ENCODE measurements around the gene SRR.
"Not testable (repeated sequence)": the region's sequence is repeated elsewhere in the genome, so short reads cannot be mapped to it uniquely, and the experiment has no call there.

Gene SRR, protein sequence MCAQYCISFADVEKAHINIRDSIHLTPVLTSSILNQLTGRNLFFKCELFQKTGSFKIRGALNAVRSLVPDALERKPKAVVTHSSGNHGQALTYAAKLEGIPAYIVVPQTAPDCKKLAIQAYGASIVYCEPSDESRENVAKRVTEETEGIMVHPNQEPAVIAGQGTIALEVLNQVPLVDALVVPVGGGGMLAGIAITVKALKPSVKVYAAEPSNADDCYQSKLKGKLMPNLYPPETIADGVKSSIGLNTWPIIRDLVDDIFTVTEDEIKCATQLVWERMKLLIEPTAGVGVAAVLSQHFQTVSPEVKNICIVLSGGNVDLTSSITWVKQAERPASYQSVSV
- 1.9 to 3.2 (median 2.9) reads per million in 3 experiments for total RNA-seq

DNA sequence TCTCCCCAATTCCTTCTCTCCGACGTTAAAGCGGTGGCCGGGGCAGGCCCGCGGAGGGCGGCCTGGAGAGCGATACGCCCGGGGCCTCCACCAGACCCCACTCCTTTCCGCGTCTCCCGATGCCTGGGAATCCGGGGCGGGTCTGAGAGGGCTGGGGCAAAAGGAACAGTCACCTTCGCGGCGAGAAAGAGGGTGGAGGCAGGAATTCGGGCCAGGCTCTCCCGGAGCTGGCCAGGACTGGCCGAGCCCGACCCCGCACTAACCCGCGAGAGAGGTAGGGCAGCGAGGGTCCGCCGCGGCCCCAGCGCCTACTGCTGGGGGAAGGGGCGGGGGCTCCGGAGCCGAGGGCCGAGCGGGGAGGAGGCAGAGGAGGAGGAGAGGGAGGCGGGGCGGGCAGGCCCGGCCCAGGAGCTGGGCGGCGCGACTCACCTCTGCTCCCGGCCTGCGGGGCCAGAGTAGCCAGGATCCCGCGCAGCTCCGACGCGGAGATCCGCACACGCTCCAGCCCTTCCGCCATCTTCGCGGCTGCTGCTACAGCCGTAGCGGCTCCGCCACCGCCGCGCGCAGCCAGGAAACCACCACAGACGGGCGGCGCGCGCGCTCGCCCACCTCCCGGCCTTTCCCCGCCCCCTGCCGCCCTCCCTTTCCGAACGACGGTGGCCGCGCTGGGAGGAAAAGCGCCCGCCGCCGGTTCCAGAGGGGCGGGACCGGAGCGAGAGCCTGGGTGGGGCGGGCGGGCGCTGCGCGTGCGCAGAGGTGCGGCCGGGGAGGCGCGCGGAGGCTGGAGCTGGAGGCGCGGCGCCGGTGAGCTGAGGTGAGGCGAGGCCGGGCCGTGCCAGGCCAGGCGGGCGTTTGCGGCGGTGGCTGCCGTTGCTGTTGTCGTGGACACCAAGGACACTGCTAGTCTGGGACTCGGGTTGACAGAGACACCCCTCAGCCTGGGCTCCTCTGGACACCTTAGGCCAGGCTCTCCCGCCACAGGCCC is at the start of gene SRR, which contains the start of gene SMG6:
Gene SRR (plus strand): TSS at position 747 of the 985 bp plus-strand sequence. CDS start 11,611 bp downstream, outside the sequence.
Gene SMG6 (minus strand): TSS at position 582 of the 985 bp plus-strand sequence. CDS start 65 bp downstream, at position 517.
- DNase-seq: peak; percentile 91

DNA sequence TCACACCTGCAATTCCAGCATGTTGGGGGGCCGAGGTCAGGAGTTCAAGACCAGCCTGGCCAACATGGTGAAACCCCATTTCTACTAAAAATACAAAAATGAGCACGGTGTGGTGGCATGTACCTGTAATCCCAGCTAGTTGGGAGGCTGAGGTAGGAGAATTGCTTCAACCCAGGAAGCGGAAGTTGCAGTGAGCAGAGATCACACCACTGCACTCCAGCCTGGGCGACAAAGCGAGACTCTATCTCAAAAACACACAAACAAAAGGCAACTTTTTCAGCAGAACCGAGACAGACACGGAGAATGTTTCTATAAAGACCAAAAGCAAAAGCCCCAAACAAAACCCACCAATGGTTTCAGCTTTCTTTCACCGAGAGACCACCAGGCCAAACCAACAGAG is 44.9 kb upstream of the SRR start:
- DNase-seq: not testable (repeated sequence)

DNA sequence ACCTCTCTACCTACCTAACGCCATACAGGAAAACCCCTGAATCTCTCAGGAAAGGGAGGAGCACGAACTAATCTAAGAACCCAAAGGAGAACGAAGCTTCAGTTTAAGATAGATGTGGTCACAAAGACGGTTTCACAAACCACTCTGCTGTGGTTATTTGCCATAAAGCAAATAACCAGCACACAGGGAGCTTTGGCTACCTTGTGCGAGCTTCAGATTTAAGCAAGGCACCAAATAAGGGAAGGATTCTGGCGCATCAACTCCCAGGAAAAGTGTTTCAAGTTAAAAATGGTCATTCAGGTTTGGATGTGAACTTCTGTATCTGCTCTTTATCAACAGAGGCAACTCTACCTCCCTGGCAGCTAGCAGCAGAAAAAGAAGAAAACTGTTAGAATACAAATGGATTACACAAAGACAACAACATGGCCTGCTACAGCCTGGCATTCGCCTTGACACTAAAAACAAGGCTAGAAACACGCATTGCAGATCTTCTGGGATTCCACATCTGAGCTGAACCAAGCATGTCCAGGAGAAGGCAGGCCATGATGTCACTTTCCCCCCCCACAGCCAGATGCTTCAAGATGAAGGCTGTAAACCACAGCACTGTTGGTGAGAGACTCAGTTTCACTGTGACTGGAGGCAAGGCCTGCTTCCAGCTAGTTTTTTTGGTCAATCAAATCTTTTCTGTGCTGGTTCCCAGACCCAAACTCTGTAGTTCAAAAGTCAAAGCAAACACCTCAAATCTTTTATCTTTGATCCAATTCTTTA is 43.8 kb upstream of the SRR start:
- DNase-seq: peak; percentile 59

DNA sequence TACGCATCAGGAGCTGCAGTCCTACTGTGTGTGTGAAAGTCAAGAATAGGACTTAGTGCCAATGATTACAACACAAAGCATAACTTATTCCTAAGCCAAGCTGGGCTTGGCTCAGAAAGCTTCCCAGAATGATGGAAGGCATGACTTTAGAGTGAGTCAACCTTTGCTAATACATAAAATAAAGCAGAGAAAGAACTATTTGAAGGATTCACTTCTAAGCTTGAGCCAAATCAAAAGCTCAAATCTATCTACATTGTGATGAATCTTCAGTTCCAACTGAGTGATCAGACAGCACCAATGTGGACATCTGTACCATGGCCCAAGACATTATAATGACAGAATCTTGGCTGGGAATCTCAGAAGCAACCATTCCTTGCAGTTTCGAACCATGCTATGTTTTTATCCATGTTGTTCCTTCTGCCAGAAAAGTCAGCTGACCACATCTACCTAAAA is 41.6 kb upstream of the SRR start:
- no peak for DNase-seq

DNA sequence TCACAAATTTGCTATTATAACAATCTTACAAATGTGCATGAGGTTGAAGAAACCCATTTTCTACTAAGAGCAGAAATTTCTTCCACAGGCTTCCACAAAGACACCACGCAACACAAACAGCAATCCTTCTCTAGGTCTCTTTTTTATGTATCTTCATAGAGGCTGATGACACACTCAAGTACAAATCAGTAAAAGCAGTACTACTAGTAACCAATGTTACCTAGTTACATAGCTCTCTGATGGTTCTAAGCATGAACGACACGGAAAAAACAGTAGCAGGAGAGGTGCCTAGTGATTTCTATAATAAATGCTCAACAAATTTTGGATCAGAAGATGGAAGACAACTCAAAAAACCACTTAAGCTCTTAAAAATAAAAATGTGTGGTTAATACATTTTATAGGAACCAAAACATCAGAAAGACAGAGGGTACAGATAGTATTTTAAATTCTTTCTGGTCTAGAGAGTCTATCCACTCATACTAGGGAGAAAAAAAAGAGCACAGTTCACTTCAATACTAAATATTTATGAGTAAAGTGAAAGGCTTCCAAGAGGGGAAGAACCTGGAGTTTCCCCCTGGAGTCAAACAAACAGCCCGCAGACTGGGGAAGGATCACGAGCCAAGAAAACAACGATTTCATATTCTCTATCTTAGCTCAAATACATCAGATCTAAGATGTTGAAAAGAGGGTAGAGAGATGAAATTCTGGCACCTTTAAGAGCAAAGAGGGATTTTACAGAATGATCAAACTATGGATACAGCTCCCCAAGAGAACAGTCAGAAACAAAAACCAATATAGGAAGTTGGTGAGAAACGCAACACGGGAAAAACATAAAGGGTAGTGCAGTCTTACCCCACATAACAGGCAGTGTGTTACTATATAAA is 40.3 kb upstream of the SRR start:
- no peak for DNase-seq

DNA sequence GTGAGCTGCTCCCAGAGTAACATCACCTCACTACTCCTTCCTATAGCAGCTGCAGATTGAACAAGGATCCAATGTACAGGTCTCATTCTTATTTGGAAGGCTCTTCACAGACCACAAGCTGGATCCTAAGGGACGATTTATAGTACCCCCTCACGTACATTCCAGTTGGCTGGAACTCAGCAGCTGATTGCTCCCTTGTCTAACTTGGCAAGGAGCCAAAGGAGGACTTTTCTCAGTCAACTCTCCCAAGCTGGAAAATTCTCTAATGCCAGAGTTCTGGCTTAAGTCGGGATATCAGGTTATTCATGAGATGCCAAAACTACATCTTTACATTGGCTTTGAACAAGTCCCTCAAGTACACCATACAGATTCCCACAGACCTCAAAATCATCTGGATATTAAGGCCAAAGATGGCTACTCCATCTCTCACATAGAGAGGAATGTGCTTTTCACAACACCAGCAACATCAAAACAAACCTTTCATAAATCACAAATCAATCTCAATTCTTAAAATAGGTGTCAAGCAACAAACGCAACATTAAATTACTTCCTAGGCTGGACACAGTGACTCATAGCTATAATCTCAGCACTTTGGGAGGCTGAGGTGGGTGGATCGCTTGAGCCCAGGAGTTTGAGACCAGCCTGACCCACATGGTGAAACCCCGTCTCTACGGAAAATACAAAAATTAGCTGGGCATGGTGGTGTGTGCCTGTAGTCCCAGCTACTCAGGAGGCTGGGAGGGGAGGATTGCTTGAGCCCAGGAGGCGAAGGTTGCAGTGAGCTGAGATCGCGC is 39.5 kb upstream of the SRR start:
- DNase-seq: no peak

DNA sequence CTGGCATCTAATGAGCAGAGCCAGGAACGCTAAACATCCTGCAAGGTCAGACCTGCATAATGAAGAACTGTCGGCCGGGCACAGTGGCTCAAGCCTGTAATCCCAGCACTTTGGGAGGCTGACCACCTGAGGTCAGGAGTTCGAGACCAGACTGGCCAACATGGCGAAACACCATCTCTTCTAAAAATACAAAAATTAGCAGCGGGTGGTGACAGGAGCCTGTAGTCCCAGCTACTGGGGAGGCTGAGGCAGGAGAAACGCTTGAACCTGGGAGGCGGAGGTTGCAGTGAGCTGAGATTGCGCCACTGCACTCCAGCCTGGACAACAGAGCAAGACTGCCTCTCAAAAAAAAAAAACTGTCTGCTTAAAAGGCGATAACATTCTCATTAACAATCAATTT is 38.6 kb upstream of the SRR start:
- DNase-seq: not testable (repeated sequence)

DNA sequence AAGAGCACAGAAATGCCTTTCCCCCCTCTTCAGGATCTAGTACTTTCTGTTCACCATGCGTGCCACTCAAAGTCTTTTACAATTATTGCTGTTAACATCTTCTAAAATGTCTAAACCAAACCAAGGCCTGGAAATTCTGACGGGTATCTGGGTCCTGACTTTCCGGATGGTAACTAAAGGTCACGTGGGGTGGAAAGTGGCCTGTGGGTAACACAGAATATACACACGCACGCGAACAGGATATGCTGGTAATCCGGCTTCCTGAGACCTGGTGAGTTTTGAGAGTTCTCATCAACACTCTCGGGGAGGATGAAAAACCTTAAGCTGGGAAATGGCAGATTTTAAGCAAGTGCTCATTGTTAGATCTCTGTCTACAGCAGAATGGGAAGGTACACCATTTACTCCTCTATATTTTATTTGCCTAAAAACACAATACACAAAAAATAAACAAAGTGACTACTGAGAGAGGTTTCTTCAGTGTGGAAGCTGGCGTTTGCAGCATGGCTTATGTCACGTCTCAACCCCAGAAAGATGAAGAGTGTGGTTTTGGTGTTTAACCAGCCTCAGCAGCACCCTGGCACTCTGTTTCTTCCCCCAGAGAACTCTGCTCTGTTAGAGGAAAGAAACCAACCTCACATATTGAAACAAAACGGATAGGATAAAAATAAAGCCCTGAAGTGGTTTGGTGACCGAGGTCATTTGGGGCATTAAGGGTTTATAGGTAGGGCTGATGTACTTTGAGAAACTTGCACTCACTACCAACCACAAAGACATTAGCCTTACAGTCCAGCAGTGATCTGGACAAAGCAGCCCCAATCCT is 37.5 kb upstream of the SRR start:
- DNase-seq: peak; percentile 91

DNA sequence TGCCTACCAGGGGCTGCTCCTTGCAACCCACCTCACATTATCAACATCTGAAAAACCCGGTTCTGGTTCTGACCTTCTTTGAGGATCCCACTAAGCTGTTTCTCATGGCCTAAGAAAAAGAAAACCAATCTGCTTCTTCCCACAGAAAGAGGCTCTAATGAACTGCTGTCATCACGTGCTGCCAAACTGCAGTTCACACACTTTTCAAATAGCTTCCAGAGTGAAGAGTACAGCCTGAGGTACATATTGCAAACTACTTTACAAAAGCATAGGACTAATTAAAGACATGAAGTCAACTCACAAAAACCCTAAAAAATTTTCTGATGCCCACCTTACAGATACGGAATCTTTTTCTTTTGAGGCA is 36.9 kb upstream of the SRR start:
- no peak for DNase-seq

DNA sequence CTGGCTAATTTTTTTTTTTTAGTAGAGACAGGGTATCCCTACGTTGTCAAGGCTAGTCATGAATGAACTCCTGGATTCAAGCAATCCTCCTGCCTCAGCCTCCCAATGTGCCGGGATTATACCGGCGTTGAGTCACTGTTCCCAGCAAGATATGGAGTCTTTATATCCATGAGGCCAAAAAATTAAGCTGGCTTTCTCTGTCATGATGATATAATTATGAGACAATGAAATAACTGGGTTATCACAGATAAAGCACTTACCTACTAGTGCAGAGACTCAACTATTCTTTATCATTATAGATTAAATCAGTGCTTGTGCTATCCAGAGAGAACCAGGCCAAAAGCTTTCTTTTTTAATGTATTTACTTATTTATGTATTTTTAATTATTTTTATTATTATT is 36.4 kb upstream of the SRR start:
- DNase-seq: no peak

DNA sequence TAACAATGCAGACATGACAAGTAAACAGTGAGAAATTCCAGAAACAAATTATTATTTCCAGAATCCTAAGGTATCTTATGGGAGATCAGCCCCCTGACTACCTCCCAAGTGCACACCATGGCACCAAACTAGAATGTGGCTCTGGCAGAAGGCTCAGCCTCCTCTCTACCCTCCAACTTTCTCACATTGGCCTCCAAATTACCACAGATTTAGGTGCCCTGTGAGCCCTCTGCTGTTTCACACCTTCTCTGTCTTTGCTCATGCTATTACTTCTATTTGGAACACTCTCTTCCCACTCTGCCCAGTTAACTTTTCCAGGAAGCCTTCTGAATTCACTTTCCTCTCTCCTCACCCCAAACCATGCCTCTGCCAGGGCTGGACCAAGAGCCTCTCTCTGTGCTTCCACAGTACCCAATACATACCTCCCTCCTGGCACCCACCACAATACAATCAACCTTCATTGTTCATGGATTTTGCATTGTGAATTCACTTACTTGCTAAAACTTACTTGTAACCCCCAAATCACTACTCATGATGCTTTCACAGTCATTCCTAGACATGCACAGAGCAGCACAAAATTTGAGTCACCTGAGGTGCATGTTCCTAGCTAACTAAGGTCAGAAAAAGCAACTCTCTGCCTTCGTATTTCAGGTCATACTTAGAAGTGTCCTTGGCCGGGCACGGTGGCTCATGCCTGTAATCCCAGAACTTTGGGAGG is 31.6 kb upstream of the SRR start:
- no peak for DNase-seq

DNA sequence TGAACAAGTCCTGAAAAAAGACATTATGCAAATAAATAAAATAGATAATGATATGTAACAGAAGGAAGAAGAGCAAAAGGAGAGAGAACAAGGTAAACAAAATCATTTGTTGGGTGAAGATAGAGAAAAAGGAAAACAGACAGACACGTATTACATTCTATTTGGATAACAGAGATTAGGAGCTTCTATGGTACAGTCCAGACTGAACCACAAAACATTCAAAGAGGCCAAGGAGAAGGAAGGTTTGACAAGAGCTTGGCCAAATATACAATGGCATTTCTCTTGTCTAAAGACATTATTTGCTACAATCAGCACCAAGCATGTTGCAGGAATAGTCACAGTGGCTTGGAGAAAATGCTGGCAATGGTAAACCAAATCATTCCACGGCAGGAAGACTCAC is 29.3 kb upstream of the SRR start:
- DNase-seq: no peak

DNA sequence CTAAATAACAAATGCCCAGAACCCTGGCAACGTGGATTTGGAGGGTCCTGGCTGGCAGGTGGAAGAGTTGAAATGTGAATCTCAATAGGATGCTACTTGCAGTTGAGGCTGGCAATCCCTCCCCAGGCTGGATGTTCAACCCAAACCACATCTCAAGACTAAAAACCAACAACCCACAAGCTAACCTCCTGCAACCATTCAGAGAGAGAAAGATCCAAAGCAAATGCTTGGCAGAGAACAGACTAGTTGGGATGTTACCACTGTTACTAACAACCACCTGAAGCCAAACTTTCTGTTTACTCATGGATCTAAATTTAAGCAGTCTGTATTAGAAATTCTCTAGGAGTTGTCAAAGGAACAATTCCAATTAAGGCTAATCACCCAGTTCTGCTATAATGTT is 28.0 kb upstream of the SRR start:
- DNase-seq: peak; percentile 32

DNA sequence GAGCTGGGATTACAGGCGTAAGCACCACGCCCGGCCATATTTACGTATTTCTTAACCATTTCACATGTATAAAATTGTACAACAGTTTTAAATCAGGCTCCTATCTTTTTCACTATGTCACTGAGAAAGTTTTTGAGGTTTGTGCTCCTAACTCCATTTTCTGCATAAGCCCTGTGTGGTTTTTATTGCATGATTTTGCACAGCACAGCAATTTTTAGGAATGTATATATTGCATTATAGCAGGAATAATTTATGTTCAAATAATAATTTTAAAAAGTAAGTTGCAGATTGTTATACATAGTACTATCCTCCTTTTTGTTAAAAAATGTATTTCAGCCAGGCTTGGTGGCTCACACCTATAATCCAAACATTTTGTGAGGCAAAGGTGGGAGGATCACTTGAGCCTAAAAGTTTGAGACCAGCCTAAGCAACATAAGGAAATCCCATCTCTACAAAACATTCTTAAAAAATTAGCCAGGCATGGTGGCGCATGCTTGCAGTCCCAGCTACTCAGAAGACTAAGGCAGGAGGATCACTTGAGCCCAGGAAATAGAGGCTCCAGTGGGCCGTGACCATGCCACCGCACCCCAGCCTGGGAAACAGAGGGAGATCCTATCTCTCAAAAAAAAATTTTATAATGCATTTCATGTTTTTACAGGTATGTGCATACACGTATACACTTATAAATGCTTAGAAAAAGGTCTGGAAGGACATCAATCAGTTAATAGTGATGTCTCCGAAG is 26.1 kb upstream of the SRR start:
- no peak for DNase-seq

DNA sequence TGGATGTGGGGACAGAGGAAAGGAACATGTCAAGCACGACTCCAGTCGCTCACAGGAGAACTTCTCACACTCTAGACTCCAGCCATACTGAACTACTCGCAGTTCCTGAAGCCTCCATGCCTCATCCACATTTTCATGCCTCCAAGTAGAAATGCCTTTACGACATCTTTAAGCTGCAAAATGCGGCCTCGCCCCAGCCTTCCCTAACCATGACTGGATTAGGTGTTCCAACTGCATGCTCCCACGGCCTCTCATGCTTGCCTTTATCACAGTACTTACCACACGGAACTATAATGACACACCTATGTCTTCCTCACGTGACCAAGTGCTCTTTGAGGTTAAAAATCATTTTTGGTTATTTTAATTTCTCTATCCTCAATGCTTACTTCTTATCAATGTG is 24.0 kb upstream of the SRR start:
- DNase-seq: no peak

DNA sequence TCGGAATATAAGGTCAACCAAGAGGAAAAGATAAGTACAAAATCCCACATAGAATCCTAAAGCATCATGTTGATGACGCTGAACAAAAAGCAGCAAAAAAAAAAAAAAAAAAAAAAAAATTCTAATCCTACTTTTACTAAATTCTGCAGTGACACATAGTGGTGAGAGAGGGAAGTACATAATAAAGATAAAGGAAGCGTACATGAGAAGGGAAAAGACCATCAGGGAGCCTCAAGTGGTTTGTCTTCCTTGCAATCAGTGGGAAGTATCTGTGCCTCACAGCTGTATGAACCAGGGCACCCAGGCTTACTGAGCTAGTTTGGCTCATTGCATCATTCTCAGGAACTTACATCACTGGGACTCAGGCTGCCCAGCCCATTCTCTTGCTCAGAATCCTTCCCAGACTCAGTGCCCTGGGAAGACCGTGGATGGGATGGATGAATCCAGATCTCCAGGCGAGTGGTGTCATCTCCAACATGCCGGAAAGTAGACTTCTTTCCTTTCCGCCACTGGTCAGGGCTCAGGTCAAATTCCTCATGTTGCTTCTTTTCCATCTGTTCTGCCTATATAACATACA is 21.4 kb upstream of the SRR start:
- DNase-seq: peak; percentile 55

DNA sequence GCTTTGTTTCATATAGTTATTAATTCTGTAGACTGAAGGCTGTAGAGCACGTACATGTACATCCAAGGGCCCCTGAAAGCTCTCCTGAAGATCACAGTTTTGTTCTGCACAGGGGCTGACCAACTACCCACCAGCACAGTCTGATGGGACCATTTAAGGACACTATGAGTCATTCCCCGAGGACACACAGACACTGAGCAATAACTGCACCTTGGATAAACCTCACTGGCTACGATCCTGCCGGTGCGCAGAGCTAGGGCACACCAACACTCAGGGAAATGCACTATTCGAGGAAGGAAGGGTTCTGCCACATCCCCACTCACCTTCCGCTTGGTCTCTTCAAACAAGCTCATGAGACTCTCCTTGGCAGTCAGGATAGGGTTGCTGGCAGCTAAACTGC is 20.4 kb upstream of the SRR start:
- no peak for DNase-seq

DNA sequence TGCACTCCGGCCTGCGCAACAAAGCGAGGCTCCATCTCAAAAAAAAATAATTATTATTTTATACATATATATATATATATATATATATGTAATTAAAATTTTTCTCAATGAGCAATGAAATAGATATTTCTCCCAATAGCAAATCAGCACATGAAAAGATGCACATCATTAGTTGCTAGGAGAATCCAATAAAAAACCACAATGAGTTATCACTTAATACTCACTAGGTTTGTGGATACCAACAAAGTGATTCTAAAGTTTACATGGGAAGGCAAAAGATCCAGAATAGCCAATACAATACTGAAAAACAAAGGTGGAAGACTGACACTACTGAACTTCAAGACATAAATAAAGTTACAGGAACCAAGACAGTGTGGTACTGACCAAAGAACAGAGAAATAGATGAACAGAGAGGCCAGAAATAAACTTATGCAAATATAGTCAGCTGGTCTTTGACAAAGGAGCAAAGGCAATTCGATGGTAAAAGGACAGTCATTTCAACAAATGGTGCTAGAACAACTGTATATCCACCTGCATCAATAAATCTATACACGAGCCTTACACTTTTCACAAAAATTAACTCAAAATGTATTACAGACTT is 13.8 kb upstream of the SRR start:
- no peak for DNase-seq
